Measurements from ENCODE around the gene UBA52. TPM values are rescaled to one million over a fixed set of nuclear protein-coding genes. Genes with fewer than 3 reads are reported as not detected.

Gene UBA52
- polyA plus RNA-seq, 1 experiment = 1,723 TPM

GRCh38 chr19:18608805-18609716 lies 37.4 kb downstream of the UBA52 start:
- no peak for DNase-seq (ENCODE audit: low read depth, low spot score)
- ChIA-PET POLR2A (no interaction called here), CTCF (interaction anchor here (0.6 kb wide), 1 partner anchor 68 kb away, joined by 3 read pairs; no protein-coding TSS in a partner anchor)
- no peak overlapping the region for H3K27ac ChIP-seq (ENCODE audit: low read depth, low read length)
- no peak for TF ChIP-seq CTCF (IDR thresholded peaks at IDR 0.05; ENCODE audit: low read depth, low read length)
- peaks cover 86% of the 10 kb centered on the region for H3K27me3 ChIP-seq (ENCODE audit: control insufficient read depth, insufficient read depth, low read length)
- no peaks in the 10 kb centered on the region; the same call in 1 of the 2 replicates for H3K9me3 ChIP-seq (ENCODE audit: control insufficient read depth, insufficient read depth, low read length)
- H3K4me3 ChIP-seq (ENCODE audit: low read depth, low read length) = no peak overlapping the region

- Histone ChIP-seq H3K9me3 (ENCODE audit: control insufficient read depth, insufficient read depth, low read length) (no peaks in the 10 kb centered on the region; the same call in 1 of the 2 replicates), H3K27me3 (ENCODE audit: control insufficient read depth, insufficient read depth, low read length) (peaks cover 86% of the 10 kb centered on the region), H3K4me3 (ENCODE audit: low read depth, low read length) (no peak overlapping the region), H3K27ac (ENCODE audit: low read depth, low read length) (no peak overlapping the region)
- ChIA-PET POLR2A (no interaction called here), CTCF (no interaction called here)
- DNase-seq (ENCODE audit: low read depth, low spot score) = no peak
- no peak for TF ChIP-seq CTCF (IDR thresholded peaks at IDR 0.05; ENCODE audit: low read depth, low read length)
Observed at GRCh38 chr19:18609717-18610051, 38.0 kb downstream of the UBA52 start.

GRCh38 chr19:18610245-18610555 lies 38.5 kb downstream of the UBA52 start:
- ChIA-PET POLR2A (no interaction called here), CTCF (no interaction called here)
- Histone ChIP-seq H3K9me3 (ENCODE audit: control insufficient read depth, insufficient read depth, low read length) (no peaks in the 10 kb centered on the region; the same call in 1 of the 2 replicates), H3K27ac (ENCODE audit: low read depth, low read length) (no peak overlapping the region), H3K4me3 (ENCODE audit: low read depth, low read length) (no peak overlapping the region), H3K27me3 (ENCODE audit: control insufficient read depth, insufficient read depth, low read length) (peaks cover 83% of the 10 kb centered on the region)
- no peak for TF ChIP-seq CTCF (IDR thresholded peaks at IDR 0.05; ENCODE audit: low read depth, low read length)
- DNase-seq (ENCODE audit: low read depth, low spot score) = no peak

- TF ChIP-seq CTCF (IDR thresholded peaks at IDR 0.05; ENCODE audit: low read depth, low read length) = no peak
- DNase-seq (ENCODE audit: low read depth, low spot score) = no peak
- CTCF ChIA-PET = no interaction called here
- Histone ChIP-seq H3K27ac (ENCODE audit: low read depth, low read length) (no peak overlapping the region), H3K4me3 (ENCODE audit: low read depth, low read length) (no peak overlapping the region), H3K27me3 (ENCODE audit: control insufficient read depth, insufficient read depth, low read length) (peaks cover 77% of the 10 kb centered on the region), H3K9me3 (ENCODE audit: control insufficient read depth, insufficient read depth, low read length) (no peaks in the 10 kb centered on the region; the same call in 1 of the 2 replicates)
- POLR2A ChIA-PET = no interaction called here
Observed at GRCh38 chr19:18610556-18611326, 39.1 kb downstream of the UBA52 start.

Data from AG04450 (cell line).